HG03175 (cell line): Measurements from ENCODE around the gene SLC66A2.
A peak's percentile ranks its signal among the peaks of the same experiment; 100 is the strongest.
"Not testable (repeated sequence)": the region's sequence is repeated elsewhere in the genome, so short reads cannot be mapped to it uniquely, and the experiment has no call there.

Experiments used
- ATAC-seq: cut with Tn5 transposase; IDR thresholded peaks from one replicate; pipeline ENCODE4 v1.9.1; 2021; ENCODE audit warnings: mild to moderate bottlenecking, moderate library complexity; ENCODE audit not compliant: unreplicated experiment

The SLC66A2 gene

GRCh38 chr18:79971211-79971952, 19.9 kb upstream of the SLC66A2 start:
- ATAC-seq = no peak

- no peak for ATAC-seq
Observed at GRCh38 chr18:79970419-79971133, 19.1 kb upstream of the SLC66A2 start.

GRCh38 chr18:79965119-79965902, 13.9 kb upstream of the SLC66A2 start:
- ATAC-seq = no peak

- ATAC-seq = peak; percentile 64
Observed at GRCh38 chr18:79964330-79965118, 13.1 kb upstream of the SLC66A2 start, which contains the start of gene HSBP1L1. Gene HSBP1L1 (plus strand): TSS chr18:79964643. CDS start chr18:79964736, 93 bp downstream.

- no peak for ATAC-seq
Observed at GRCh38 chr18:79963658-79964329, 12.3 kb upstream of the SLC66A2 start.

GRCh38 chr18:79962835-79963657, 11.6 kb upstream of the SLC66A2 start:
- peak; percentile 70 for ATAC-seq

GRCh38 chr18:79962311-79962710, 10.9 kb upstream of the SLC66A2 start:
- ATAC-seq = no peak

GRCh38 chr18:79961527-79962291, 10.3 kb upstream of the SLC66A2 start:
- no peak for ATAC-seq

GRCh38 chr18:79960921-79961526, 9.6 kb upstream of the SLC66A2 start:
- ATAC-seq = no peak

GRCh38 chr18:79960161-79960801, 8.8 kb upstream of the SLC66A2 start:
- not testable (repeated sequence) for ATAC-seq

GRCh38 chr18:79958981-79959380, 7.5 kb upstream of the SLC66A2 start:
- ATAC-seq = no peak

- no peak for ATAC-seq
Observed at GRCh38 chr18:79956276-79956675, 4.8 kb upstream of the SLC66A2 start.

GRCh38 chr18:79955302-79956075, 4.0 kb upstream of the SLC66A2 start:
- no peak for ATAC-seq

GRCh38 chr18:79954791-79955190, 3.3 kb upstream of the SLC66A2 start:
- ATAC-seq = no peak

GRCh38 chr18:79953971-79954651, 2.7 kb upstream of the SLC66A2 start:
- ATAC-seq = no peak

- no peak for ATAC-seq
Observed at GRCh38 chr18:79952996-79953559, 1.6 kb upstream of the SLC66A2 start.
